ENCODE data around the gene PSMD9.

PSMD9 gene

GRCh38 chr12:121915841-121916321 lies 27.3 kb downstream of the PSMD9 start:
- Histone ChIP-seq H3K4me2 (ENCODE audit: low read depth, low read length, poor library complexity, severe bottlenecking) (no peak overlapping the region), H3K9ac (ENCODE audit: low read depth, low read length, poor library complexity, severe bottlenecking) (no peak overlapping the region), H3K9me2 (replicated peaks; ENCODE audit: low read depth, low read length) (no peaks in the 10 kb centered on the region), H3K4me1 (ENCODE audit: insufficient read depth, low read length, poor library complexity, severe bottlenecking) (no peaks in the 10 kb centered on the region), H3K27me3 (ENCODE audit: insufficient read depth, low read length, poor library complexity, severe bottlenecking) (no peaks in the 10 kb centered on the region), H3K79me2 (ENCODE audit: insufficient read depth, low read length) (no peaks in the 10 kb centered on the region), H2AFZ (ENCODE audit: low read length) (no peak overlapping the region), H3K36me3 (ENCODE audit: insufficient read depth, low read length) (peaks cover 39% of the 10 kb centered on the region; the same call in 1 of the 2 replicates), H3K4me3 (ENCODE audit: low read length, poor library complexity, severe bottlenecking) (no peak overlapping the region), H4K20me1 (ENCODE audit: insufficient read depth, low read length, poor library complexity, severe bottlenecking) (no peaks in the 10 kb centered on the region), H3F3A (ENCODE audit: low read depth) (no peaks in the 10 kb centered on the region), H3K9me3 (ENCODE audit: insufficient read depth, low read depth, low read length) (no peaks in the 10 kb centered on the region)
- TF ChIP-seq EZH2phosphoT487 (IDR thresholded peaks at IDR 0.05; ENCODE audit: borderline replicate concordance) = no peak
- TF ChIP-seq, protein P1, sequence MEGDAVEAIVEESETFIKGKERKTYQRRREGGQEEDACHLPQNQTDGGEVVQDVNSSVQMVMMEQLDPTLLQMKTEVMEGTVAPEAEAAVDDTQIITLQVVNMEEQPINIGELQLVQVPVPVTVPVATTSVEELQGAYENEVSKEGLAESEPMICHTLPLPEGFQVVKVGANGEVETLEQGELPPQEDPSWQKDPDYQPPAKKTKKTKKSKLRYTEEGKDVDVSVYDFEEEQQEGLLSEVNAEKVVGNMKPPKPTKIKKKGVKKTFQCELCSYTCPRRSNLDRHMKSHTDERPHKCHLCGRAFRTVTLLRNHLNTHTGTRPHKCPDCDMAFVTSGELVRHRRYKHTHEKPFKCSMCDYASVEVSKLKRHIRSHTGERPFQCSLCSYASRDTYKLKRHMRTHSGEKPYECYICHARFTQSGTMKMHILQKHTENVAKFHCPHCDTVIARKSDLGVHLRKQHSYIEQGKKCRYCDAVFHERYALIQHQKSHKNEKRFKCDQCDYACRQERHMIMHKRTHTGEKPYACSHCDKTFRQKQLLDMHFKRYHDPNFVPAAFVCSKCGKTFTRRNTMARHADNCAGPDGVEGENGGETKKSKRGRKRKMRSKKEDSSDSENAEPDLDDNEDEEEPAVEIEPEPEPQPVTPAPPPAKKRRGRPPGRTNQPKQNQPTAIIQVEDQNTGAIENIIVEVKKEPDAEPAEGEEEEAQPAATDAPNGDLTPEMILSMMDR (conservative IDR thresholded peaks at IDR 0.05; ENCODE audit: low read length) = no peak

DNA sequence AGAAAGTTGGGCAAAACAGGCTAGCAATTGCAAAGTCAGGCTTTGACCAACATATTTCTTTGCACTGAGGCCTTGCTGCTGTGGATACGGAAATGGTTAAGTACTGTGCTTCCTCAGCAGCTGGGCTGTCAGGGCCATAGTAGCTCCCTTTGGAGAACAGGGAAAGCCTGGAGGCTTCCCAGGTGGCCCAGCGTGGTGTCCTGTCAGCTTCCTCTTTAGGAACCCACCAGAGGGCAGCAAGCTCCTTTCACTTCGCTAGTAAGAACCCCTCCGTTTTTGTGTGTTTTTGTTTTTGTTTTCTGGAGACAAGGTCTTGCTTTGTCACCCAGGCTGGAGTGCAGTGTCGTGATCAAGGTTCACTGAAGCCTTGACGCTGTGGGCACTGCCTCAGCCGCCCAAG lies 28.1 kb downstream of the PSMD9 start:
- Histone ChIP-seq H3K4me2 (ENCODE audit: low read depth, low read length, poor library complexity, severe bottlenecking) (no peak overlapping the region), H3K79me2 (ENCODE audit: insufficient read depth, low read length) (no peaks in the 10 kb centered on the region), H3K4me3 (ENCODE audit: low read length, poor library complexity, severe bottlenecking) (no peak overlapping the region), H2AFZ (ENCODE audit: low read length) (no peak overlapping the region), H3K36me3 (ENCODE audit: insufficient read depth, low read length) (peaks cover 35% of the 10 kb centered on the region; the same call in 1 of the 2 replicates), H3K9ac (ENCODE audit: low read depth, low read length, poor library complexity, severe bottlenecking) (no peak overlapping the region), H4K20me1 (ENCODE audit: insufficient read depth, low read length, poor library complexity, severe bottlenecking) (no peaks in the 10 kb centered on the region), H3F3A (ENCODE audit: low read depth) (no peaks in the 10 kb centered on the region), H3K9me2 (replicated peaks; ENCODE audit: low read depth, low read length) (no peaks in the 10 kb centered on the region), H3K27me3 (ENCODE audit: insufficient read depth, low read length, poor library complexity, severe bottlenecking) (no peaks in the 10 kb centered on the region), H3K4me1 (ENCODE audit: insufficient read depth, low read length, poor library complexity, severe bottlenecking) (no peaks in the 10 kb centered on the region), H3K9me3 (ENCODE audit: insufficient read depth, low read depth, low read length) (no peaks in the 10 kb centered on the region)
- no peak for TF ChIP-seq EZH2phosphoT487 (IDR thresholded peaks at IDR 0.05; ENCODE audit: borderline replicate concordance)
- TF ChIP-seq, protein P1 (conservative IDR thresholded peaks at IDR 0.05; ENCODE audit: low read length) = peak; percentile 29

DNA sequence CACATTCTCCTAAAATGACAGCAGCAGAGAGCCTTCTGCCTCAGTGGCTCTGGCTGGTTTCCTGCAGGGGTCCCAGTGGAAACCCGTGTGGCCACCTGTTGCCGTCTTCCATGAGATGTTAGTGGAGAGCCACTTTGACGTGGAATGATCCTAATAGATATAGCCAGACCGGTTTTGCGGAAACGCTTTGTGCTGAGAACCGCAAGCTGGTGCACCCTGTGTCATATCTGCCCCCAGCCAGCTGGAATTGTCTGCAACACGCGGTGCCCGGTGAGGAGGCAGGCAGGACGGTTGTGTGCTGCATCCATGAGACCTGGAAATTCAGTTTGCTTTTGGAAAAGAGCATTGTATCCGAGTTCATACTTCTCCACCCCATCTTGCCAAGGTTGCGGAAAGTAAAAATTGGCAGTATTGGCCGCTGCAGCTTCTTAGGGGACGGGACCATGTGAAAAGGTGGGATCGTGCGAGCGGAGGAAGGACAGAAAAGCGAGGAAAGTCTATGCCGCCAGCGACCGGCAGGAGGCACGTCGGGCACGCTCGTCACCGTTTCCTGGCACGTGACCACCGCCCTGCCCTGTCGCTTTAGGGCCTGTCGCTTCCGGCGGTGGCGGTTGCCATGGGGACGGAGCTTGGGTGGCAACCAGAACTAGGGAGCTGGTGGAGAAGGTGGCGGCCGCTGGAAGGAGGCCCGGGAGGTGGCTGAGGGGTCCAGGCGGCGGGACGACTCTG lies 29.5 kb downstream of the PSMD9 start, which contains the start of gene CFAP251:
CFAP251 (plus strand) TSS at position 643 of the 729 bp plus-strand sequence. CDS start 2,714 bp downstream, outside the sequence.
- Histone ChIP-seq H3K4me1 (ENCODE audit: insufficient read depth, low read length, poor library complexity, severe bottlenecking) (no peaks in the 10 kb centered on the region), H3K4me3 (ENCODE audit: low read length, poor library complexity, severe bottlenecking) (peak within 1 kb of the TSS; percentile 43), H3K9me3 (ENCODE audit: insufficient read depth, low read depth, low read length) (no peaks in the 10 kb centered on the region), H2AFZ (ENCODE audit: low read length) (no peak within 1 kb of the TSS), H3K9ac (ENCODE audit: low read depth, low read length, poor library complexity, severe bottlenecking) (no peak within 1 kb of the TSS), H3K4me2 (ENCODE audit: low read depth, low read length, poor library complexity, severe bottlenecking) (peak within 1 kb of the TSS; percentile 30), H3F3A (ENCODE audit: low read depth) (no peaks in the 10 kb centered on the region), H3K79me2 (ENCODE audit: insufficient read depth, low read length) (no peaks in the 10 kb centered on the region), H3K9me2 (replicated peaks; ENCODE audit: low read depth, low read length) (no peaks in the 10 kb centered on the region), H3K36me3 (ENCODE audit: insufficient read depth, low read length) (peaks cover 32% of the 10 kb centered on the region; the same call in 1 of the 2 replicates), H4K20me1 (ENCODE audit: insufficient read depth, low read length, poor library complexity, severe bottlenecking) (no peaks in the 10 kb centered on the region), H3K27me3 (ENCODE audit: insufficient read depth, low read length, poor library complexity, severe bottlenecking) (no peaks in the 10 kb centered on the region)
- no peak for TF ChIP-seq EZH2phosphoT487 (IDR thresholded peaks at IDR 0.05; ENCODE audit: borderline replicate concordance)

Measured in Loucy (cell line).